T47D (cell line): ENCODE results near the gene BIN1.

ENCODE experiments used
- DNase-seq, 2 experiments: peaks; one replicate each; pipeline versions ENCODE4 v3.0.0 to v3.0.0-alpha.2; 2011 to 2012; ENCODE audit warnings: low read depth in 1 of 2, low spot score in 1 of 2
- JUND ChIP-seq: IDR thresholded peaks from 2 replicates; pipeline ENCODE4 v1.6.1; 2012; ENCODE audit warnings: low read depth
- in situ Hi-C: cut with HindIII; loops from 2 replicates; pipeline ENCODE4 v1.10.0; 2016; ENCODE audit warnings: low sequenced_read_pairs, low pct_unique_long_range_greater_than_20kb

The BIN1 gene

GRCh38 chr2:127070221-127070620 is 36.7 kb downstream of the BIN1 start:
- in situ Hi-C loops = no loop called here
- no peak for TF ChIP-seq JUND

GRCh38 chr2:127069536-127069935 is 37.4 kb downstream of the BIN1 start:
- no peak for DNase-seq
- TF ChIP-seq JUND = no peak
- in situ Hi-C loops = no loop called here

More at GRCh38 chr2:127070221-127070620, 36.7 kb downstream of the BIN1 start:
- DNase-seq = no peak

DNA sequence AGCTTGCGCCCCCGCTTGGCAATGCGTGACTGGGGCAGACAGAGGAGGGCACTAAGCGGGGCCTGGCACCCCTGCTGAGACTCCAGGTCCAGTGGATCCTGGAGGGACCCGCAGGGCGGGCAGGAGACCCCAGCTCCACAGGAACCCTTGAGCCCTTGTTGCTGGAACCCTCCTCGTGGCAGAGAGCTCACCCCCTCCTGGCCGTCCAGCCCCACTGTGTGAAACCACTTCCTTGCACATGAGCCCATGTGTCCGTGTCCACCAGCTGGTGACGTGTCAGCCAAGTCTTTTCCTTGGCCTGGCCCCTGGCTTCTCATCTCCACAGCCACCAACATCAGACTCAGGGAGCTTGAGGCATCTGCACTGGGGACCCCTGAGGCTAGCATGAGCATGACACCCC is 38.0 kb downstream of the BIN1 start:
- in situ Hi-C loops = no loop called here

GRCh38 chr2:127068351-127068741 is 38.6 kb downstream of the BIN1 start:
- TF ChIP-seq JUND = no peak
- no peak for DNase-seq
- in situ Hi-C loops = no loop called here

More for the DNA sequence above, 38.0 kb downstream of the BIN1 start:
- no peak for DNase-seq
- TF ChIP-seq JUND = no peak

DNA sequence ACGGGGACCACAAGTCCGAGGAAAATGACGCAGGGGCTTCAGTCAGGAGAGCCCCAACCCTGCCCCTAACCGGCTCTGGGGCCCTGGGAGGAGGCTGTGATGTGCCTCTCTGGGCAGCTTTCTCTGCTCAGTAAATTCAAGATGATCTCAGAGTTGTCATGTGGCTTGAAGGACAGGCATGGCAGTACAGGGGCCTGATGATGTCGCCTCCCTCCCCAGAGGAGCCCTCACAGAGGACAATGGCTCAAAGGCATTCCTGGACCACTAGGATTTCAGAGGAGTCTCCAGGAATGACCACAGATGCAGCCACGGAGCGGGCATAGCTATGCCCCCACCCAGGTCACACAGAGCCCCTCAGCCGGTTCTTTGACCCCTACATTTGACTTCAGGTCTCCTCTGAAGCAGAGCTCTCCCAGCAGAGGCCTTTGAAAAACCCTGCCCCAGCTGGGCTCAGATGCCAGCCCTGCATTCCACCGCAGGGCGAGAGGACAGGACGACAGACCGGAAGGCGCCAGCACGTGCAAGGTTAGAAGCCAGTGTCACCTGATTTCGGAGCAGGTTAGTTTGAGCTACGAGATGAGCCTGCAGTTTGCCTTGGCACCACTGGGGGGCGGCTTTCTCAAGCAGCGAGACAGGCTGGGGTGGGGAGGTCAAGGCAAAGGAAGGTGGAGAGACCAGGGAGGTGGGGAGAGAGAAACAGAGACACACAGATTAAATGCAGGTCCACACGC is 39.2 kb downstream of the BIN1 start:
- peak; percentile 72 to 77 for DNase-seq
- no peak for TF ChIP-seq JUND
- in situ Hi-C loops = no loop called here

GRCh38 chr2:127066942-127067341 is 40.0 kb downstream of the BIN1 start:
- no peak for DNase-seq
- no peak for TF ChIP-seq JUND
- in situ Hi-C loops = no loop called here

GRCh38 chr2:127065940-127066318 is 41.0 kb downstream of the BIN1 start:
- no peak for DNase-seq
- TF ChIP-seq JUND = no peak
- in situ Hi-C loops = no loop called here

DNA sequence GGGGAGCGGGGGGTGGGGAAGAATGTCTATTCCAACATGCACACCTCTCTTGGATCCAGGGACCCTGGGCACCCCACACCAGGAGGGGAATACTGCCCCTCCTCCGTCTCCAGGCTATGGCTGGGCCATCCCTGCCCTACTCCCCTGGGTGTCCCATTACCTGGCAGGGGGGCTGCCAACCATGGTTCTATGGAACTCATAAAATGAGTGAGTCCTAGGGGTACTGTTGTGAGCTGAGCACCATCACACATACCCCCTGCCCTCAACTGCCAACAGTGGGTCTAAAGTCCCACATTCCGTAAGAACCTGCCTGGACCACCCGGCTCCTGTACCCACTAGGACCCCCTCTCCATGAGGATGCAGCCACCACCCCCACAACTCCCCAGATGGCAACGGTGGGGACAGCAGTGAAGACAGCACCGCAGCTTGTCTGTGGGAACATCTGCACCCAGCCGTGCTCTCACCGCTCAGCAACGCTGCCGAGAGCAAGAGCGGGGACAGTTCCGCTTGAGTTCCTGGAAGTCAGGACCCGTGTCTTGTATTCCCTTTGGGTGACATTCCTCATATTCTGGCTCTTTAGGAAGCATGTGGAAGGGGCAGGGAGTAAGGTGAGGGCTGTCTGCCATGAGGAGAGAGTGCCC is 41.5 kb downstream of the BIN1 start:
- DNase-seq = no peak
- TF ChIP-seq JUND = no peak
- in situ Hi-C loops = no loop called here

- in situ Hi-C loops = no loop called here
- TF ChIP-seq JUND = no peak
- DNase-seq = no peak
These were observed 42.2 kb downstream of the BIN1 start for GRCh38 chr2:127064642-127065250.

DNA sequence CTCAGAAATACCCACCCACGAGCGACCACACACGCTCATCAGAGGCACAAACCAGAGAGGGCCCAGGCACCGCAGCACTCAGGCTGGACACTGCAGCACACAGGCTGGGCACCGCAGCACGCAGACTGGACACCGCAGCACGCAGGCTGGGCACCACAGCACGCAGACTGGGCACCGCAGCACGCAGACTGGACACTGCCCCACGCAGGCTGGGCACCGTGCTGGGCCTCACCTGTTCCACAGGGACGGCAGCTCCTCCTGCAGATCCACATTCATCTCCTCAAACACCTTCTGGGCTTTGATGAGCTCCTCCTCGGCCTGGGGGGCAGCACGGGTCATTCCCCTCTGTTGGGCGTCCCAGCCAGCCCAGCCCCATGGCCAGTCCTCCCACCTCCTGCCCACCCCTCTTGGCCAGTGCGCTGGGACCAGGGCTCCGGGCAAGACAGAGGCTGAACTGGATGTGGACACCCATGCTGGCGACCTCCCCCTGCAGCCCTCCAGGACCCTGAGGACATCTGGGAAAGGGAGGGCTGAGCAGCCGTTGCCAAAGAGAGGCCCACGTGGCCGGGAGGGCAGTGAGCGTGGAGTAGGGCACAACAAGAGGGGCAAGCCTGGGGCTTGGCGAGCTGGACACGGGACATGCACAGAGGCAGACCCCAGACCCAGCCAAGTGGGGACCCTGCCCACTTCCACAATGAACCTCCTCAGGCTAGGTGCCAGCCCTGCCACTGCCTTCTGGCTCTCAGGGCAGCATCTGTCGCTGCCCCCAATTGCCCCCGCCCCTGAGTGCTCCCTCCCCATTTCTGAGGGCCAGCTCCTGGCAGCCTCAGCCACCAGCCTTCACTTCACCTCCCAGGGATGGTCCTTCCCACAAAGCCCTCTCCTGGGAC is 43.0 kb downstream of the BIN1 start:
- no peak for DNase-seq
- TF ChIP-seq JUND = no peak
- in situ Hi-C loops = no loop called here

- TF ChIP-seq JUND = no peak
- in situ Hi-C loops = no loop called here
- no peak for DNase-seq
These were observed 45.3 kb downstream of the BIN1 start for GRCh38 chr2:127061375-127062273.
